ENCODE data around the gene CLOCK.

CLOCK gene

GRCh38 chr4:55439023-55439422, 107.7 kb downstream of the CLOCK start:
- no peaks in the 10 kb centered on the region for H3K79me2 ChIP-seq (ENCODE audit: control insufficient read depth, low read length)
- no peaks in the 10 kb centered on the region for H4K20me1 ChIP-seq (ENCODE audit: control insufficient read depth, insufficient read depth, low read depth, low read length)
- H3K36me3 ChIP-seq (ENCODE audit: control insufficient read depth, low read length) = peaks cover 26% of the 10 kb centered on the region
- H3F3A ChIP-seq (ENCODE audit: control insufficient read depth, insufficient read depth) = no peaks in the 10 kb centered on the region; the same call in 1 of the 2 replicates
- no peak overlapping the region for H3K27ac ChIP-seq (ENCODE audit: low read depth, low read length)
- H3K27me3 ChIP-seq (ENCODE audit: control insufficient read depth, low read length) = no peaks in the 10 kb centered on the region
- H3K4me1 ChIP-seq (ENCODE audit: control insufficient read depth, low read length) = no peaks in the 10 kb centered on the region
- TF ChIP-seq, protein P1, sequence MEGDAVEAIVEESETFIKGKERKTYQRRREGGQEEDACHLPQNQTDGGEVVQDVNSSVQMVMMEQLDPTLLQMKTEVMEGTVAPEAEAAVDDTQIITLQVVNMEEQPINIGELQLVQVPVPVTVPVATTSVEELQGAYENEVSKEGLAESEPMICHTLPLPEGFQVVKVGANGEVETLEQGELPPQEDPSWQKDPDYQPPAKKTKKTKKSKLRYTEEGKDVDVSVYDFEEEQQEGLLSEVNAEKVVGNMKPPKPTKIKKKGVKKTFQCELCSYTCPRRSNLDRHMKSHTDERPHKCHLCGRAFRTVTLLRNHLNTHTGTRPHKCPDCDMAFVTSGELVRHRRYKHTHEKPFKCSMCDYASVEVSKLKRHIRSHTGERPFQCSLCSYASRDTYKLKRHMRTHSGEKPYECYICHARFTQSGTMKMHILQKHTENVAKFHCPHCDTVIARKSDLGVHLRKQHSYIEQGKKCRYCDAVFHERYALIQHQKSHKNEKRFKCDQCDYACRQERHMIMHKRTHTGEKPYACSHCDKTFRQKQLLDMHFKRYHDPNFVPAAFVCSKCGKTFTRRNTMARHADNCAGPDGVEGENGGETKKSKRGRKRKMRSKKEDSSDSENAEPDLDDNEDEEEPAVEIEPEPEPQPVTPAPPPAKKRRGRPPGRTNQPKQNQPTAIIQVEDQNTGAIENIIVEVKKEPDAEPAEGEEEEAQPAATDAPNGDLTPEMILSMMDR (IDR thresholded peaks at IDR 0.05; ENCODE audit: low read depth, low read length, poor library complexity, severe bottlenecking) = no peak
- no peak for TF ChIP-seq EZH2phosphoT487 (IDR thresholded peaks at IDR 0.05; ENCODE audit: borderline replicate concordance, low read length)
- H3K4me3 ChIP-seq (ENCODE audit: low read length) = no peak overlapping the region
- no peak overlapping the region for H3K4me2 ChIP-seq (ENCODE audit: low read length)
- H3K9me2 ChIP-seq (replicated peaks; ENCODE audit: control insufficient read depth, low read length) = no peaks in the 10 kb centered on the region
- no peaks in the 10 kb centered on the region for H3K9me3 ChIP-seq (ENCODE audit: control insufficient read depth, insufficient read depth, low read length)

- no peak overlapping the region for H3K4me2 ChIP-seq (ENCODE audit: low read length)
- H3K9me2 ChIP-seq (replicated peaks; ENCODE audit: control insufficient read depth, low read length) = no peaks in the 10 kb centered on the region
- H3K27ac ChIP-seq (ENCODE audit: low read depth, low read length) = no peak overlapping the region
- peaks cover 31% of the 10 kb centered on the region for H3K36me3 ChIP-seq (ENCODE audit: control insufficient read depth, low read length)
- no peaks in the 10 kb centered on the region for H3K79me2 ChIP-seq (ENCODE audit: control insufficient read depth, low read length)
- H4K20me1 ChIP-seq (ENCODE audit: control insufficient read depth, insufficient read depth, low read depth, low read length) = no peaks in the 10 kb centered on the region
- TF ChIP-seq, protein P1 (IDR thresholded peaks at IDR 0.05; ENCODE audit: low read depth, low read length, poor library complexity, severe bottlenecking) = no peak
- no peak for TF ChIP-seq EZH2phosphoT487 (IDR thresholded peaks at IDR 0.05; ENCODE audit: borderline replicate concordance, low read length)
- no peak overlapping the region for H3K4me3 ChIP-seq (ENCODE audit: low read length)
- no peaks in the 10 kb centered on the region for H3K4me1 ChIP-seq (ENCODE audit: control insufficient read depth, low read length)
- H3F3A ChIP-seq (ENCODE audit: control insufficient read depth, insufficient read depth) = no peaks in the 10 kb centered on the region; the same call in 1 of the 2 replicates
- no peaks in the 10 kb centered on the region for H3K27me3 ChIP-seq (ENCODE audit: control insufficient read depth, low read length)
- no peaks in the 10 kb centered on the region for H3K9me3 ChIP-seq (ENCODE audit: control insufficient read depth, insufficient read depth, low read length)
Observed at GRCh38 chr4:55438314-55438713, 108.4 kb downstream of the CLOCK start.

DNA sequence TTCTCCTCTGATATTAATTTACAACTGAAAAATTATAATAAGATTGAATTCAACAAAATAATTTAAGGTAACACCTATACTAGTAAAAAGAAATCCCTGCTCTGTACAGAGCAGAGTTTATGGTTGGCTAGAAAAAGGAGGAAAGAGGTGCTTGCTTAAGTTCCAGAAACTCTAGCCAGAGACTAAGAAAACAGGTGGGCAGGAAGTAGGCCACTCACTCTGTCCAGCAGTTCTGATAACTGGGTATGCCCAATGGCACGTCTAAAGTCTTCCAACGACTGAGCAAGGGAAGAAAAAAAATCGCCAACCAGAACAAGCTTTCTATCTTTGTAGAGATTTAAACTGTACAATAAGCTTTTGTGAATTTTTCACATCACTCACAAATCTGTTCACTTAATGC, 108.9 kb downstream of the CLOCK start:
- H3K9me3 ChIP-seq (ENCODE audit: control insufficient read depth, insufficient read depth, low read length) = no peaks in the 10 kb centered on the region
- H3K4me1 ChIP-seq (ENCODE audit: control insufficient read depth, low read length) = no peaks in the 10 kb centered on the region
- H3K27me3 ChIP-seq (ENCODE audit: control insufficient read depth, low read length) = no peaks in the 10 kb centered on the region
- no peaks in the 10 kb centered on the region for H4K20me1 ChIP-seq (ENCODE audit: control insufficient read depth, insufficient read depth, low read depth, low read length)
- H3K4me2 ChIP-seq (ENCODE audit: low read length) = no peak overlapping the region
- H3K4me3 ChIP-seq (ENCODE audit: low read length) = no peak overlapping the region
- TF ChIP-seq, protein P1 (IDR thresholded peaks at IDR 0.05; ENCODE audit: low read depth, low read length, poor library complexity, severe bottlenecking) = no peak
- no peak for TF ChIP-seq EZH2phosphoT487 (IDR thresholded peaks at IDR 0.05; ENCODE audit: borderline replicate concordance, low read length)
- no peaks in the 10 kb centered on the region for H3K9me2 ChIP-seq (replicated peaks; ENCODE audit: control insufficient read depth, low read length)
- H3K27ac ChIP-seq (ENCODE audit: low read depth, low read length) = no peak overlapping the region
- H3F3A ChIP-seq (ENCODE audit: control insufficient read depth, insufficient read depth) = no peaks in the 10 kb centered on the region; the same call in 1 of the 2 replicates
- peaks cover 35% of the 10 kb centered on the region for H3K36me3 ChIP-seq (ENCODE audit: control insufficient read depth, low read length)
- no peaks in the 10 kb centered on the region for H3K79me2 ChIP-seq (ENCODE audit: control insufficient read depth, low read length)

All from DOHH2 (cell line).